ENCODE data around the gene INHA.

Gene INHA

DNA sequence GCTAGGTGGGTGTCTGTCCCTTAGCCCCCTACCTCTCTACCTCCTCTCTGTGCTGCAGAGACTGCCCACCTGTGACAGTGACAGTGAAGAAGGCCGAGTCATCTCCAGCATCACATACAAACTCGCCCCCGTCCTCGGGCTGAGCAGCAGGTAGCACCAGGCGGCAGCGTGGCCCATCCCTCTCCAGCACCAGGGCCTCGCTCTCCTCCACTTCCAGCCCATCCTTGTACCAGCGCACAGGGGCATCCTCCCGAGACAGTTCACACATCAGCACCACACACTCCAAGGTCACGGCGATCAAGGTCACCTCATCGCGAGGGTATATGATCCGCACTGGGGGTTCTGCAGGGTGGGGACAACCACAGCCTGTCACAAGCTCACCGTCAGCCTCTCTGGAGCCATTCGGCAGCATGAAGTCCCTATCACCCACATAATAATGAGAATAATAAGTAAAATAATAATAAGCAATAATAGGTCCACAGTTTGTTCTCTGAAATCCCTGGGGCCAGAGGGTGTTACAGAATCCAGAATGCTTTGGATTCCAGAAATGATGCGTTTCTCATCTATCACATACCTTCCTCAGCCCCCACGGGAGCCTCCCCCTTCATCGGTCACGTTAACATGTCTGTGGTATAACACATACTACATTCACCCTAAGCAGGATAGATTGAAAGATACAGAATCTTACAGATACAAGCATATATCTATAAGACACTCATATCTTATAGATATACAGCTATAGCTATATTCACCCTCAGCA, 12.8 kb upstream of the INHA start:
- no peak for DNase-seq

DNA sequence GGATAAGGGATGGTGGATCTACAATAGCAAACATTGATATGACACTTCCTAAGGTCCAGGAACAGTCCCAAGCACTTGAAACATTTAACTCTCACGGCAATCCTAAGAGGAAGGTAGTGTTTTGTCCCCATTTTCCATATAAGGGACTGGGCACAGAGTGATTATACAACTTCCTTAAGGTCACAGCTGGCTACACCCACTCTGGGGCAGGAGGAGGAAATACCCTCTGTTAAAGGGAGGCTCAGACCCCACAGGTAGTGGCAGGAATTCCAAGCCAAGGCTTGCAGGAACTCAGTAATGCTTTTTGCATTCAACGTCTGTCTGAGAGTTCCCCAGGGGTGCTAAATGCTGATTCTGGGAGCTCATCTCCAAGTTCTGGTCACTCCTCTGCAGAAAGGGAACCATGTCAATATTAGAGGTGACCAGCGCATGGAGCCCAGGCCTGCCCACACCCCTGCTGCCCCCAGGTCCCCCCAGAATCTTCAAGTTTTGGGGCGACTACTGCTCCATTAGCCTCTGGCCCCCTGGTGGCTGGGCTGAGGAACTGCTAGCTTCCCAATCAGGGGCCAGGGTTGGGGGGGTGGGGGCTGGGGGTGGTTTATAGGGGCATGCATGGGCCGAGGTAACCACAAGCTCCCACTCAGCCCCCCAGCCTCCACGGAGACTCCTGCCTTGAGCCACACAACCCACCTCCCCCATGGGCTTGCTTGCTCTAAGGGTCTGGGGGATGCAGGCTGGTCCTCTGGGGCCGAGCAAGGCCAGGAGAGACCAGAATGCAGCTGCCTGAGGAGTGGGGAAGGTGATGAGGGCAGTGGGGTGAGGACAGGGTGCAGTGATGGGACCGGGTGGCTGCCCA, 11.8 kb upstream of the INHA start:
- peak; percentile 23 for DNase-seq

DNA sequence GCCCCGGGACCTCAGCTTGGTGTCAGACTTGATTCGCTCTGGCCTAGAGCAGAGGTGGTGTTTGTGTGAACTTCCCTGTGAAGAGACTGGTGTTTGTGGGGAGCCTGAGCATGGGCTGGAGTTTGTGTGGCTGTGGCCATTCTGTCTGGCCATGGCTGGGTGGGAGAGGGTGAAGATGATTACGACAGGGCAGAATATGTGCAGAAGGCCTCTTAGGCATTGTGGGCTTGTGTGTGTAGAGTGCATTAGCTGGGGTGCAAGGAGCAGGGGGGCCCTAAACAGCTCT, 11.3 kb upstream of the INHA start:
- DNase-seq: no peak

DNA sequence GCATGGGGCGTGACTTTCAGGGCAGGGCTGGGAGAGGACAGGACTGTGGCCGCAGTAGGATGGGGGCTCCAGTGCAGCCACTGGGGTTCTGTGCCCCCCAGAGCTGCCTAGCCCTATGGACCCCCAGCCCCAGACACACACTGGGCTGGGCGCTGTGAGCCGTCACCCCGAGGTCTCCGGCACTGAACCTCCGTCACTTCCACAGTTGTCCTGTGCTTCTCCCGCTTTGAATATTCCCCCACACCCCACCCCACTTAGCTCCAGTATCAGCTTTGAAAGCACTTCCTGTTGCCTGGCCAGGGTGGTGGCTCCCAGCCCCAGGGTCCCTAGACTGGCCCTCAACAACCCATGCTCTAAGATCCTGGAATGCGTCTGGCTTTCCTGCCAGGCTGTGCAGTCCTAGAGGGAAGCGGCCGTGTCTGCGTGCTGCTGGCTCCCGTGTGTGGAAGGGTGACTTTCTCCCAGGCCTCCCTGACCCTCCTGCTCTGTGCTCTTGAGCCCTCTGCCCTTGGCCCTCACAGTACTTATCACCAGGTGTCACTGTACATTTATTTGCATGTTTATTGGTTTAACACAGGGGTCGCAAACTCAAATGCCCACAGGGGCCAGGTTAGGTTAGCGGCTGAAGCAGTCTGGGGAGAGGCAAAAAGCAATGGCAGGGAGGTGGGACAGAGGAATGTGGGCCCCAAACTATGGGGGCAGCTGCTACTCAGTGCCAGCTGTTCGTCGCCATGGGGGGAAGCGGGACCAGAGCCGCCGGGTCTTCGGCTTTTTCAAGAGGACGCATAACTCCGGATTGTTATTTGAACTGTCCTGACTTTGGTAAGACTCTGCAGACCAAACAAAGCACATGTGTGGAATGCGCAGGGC, 10.7 kb upstream of the INHA start:
- no peak for DNase-seq

DNA sequence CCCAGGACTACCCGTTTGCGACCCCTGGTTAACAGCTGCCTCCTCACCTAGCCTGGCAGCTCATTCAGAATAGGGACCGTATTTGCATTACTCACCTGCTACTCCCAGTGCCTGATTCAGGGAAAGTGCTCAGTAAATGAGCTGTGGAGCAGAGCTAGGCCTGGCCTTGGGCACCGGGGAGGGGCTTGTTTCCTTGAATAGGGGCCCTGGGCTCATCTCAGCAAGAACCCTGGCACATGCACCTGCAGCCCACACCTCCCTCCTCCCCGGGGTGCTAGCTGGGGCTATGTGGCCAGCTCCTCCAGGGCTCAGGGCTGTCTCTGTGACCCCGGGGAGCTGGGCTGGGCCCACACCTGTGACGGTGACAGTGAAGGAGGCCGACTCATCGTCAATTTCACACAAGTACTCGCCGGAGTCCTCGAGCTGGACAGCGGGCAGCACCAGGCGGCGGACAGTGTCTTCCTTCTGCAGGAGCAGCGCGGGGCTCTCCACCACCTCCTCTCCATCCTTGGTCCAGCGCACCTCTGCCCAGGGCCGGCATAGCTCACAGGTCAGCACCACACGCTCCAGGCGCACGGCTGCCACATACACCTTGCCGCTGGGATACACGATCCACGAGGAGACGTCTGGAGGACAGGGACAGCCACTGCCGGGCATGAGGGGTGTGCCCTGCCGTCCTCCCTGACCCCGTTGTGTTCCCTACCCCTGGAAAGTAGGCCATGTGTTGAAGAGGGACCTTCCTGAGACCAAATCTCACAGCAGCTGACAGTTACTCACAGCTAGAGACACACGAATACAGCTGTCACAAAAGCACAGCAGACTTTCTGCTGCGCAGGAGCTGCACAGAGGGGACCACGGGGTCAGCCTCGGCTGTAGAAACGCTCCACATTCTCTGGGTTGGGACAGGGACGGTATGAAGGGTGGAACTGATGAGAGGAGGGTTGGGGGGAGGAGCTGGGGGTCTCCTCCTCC, 9.8 kb upstream of the INHA start:
- DNase-seq: no peak

DNA sequence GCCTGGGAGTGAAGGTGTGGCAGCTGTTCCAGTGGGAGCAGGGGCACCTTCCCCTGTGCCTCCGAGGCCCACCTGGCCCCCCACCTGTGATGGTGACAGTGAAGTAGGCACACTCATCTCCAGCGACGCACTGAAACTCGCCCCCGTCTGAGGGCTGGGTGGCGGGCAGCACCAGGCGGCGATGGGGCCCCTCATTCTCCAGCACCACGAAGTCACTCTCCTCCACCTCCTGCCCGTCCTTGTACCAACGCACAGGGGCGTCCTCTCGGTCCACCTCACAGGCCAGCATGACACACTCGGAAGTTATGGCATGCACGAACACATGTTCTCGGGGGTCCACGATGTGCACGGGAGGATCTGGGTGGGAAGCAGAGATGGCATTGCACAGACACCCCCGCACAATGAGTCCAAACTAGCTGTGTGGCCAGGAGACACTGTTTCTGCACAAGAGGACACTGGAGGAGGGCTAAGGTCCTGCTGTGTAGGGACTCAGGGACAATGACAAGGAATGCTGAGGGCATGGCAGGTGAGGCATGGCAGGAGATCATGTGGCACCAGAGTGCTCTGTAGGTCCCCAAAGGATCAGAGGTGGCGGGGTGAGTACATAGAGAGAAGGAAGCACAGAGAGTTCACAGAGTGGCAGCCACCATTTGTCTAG, 8.7 kb upstream of the INHA start:
- DNase-seq: no peak

DNA sequence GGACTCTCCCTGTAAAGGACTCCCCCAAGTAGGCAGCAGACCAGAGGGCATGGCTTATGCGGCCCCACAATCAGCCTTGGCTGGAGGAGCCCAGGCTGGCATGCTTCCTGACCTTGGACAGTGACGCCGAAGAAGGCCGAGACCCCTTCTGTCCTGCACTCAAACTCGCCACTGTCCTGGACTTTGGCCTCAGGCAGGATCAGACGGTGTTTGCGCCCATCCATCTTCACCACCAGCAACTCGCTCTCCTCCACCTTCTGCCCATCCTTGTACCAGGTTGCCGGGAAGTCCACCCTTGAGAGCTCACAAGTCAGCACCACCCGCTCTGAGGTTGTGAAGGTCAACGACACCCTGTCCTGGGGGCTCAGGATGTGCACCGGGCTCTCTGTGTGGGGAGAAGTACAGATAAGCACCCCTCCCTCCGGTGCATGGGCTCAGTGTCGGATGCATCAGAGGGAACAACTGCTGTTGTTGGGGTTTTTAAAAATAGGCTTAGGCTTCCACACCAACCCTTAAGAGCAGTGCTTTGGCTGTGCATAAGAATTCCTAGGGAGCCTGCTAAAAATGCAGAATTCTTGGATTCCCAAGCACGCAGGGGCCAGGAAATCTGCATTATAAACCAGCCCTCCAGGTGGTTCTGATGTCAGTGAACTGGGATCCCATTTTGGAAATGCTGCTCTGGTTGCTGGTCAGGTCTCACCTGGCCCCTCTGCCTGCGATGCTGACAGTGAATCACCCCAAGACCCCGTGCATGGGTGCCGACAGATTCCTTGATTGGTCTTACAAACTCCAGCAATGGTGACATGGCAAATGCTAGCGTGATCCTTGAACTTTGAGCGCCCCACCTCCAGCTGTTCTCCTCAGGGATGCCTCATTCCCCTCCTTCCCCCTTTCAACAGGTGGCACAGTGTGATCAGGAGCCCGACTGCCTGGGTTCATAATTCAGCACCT, 6.7 kb upstream of the INHA start:
- DNase-seq: no peak

DNA sequence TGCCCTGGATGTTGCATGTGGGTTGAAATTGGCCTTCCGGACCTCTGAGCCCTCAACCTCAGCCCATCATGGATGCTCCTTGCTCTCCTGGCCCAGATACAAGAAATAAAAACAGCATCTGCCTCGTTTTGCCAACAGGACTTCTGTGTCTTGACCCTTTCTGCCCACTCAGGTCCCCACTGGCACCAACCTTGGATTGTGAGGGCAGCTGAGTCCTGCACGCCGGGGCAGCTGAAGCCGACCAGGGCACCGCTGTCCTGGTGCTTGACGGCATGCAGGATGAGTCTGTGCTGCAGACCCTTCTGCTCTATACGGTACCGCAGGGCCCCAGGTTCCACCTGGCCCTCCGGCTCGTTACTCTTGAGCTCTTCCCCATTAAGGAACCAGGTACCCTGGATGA, 5.5 kb upstream of the INHA start:
- no peak for DNase-seq

DNA sequence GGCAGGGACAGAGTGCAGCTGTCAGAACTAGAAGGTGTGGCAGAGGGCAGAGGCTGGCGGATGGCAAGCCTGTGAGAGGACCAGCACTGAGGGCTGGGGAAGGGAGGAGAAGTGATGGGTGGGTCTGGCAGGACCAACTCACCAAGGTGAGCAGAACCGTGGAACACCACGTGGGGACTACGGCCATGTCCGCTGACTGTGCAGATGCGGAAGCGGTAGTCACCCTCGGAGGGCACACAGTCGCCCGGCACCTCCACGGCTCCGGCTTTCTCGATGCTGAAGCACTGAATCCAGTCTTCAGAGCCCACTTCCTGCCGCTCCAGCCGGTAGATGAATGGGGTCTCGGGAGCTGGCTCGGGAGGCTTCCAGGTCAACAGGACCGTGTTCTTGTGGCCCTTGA, 5.0 kb upstream of the INHA start:
- no peak for DNase-seq

DNA sequence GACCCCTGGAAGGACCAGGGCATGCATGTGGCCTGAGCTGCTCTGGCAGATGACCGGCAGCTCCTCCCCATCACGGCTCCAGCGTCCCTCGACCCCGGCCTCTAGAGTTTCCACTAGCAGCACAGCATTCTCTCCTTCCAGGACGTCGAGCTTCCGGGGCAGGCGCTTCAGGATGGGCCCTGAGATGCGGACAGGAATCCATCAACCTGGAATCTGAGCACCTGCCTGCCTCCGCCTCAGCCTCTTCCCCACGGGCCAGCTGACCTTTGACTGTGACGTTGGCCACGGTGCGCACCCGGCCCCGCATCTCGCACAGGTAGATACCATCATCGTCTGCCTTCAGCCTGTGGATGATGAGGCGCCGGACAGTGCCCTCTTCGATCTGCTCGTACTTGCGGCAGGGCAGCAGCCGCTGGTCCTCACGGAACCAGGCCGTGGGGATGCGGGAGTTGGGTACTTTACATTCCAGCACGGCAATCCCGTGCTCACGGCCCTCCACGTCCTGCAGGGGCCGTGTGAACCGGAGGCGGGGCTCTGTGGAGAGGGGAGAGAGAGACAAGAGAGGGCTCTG, 4.2 kb upstream of the INHA start:
- no peak for DNase-seq

DNA sequence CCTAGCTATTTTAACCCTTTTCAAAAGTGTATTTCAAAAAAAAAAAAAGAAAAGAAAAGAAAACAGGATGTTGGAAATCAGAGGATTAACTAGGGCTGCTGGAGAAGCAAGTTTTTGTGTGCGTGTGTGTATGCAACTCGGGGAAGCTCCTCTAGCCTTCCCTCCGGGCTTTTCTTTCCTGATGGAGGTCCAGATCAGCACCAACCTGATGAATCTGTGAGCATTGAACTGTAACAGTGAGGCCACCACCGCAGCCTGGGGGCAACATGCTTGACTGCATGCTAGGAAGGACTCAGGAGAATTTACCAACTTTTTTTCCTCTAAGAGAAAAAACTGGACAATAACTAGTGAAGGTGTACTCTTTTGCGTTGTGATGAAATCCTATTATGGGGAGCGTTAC, 3.1 kb upstream of the INHA start:
- DNase-seq: no peak

DNA sequence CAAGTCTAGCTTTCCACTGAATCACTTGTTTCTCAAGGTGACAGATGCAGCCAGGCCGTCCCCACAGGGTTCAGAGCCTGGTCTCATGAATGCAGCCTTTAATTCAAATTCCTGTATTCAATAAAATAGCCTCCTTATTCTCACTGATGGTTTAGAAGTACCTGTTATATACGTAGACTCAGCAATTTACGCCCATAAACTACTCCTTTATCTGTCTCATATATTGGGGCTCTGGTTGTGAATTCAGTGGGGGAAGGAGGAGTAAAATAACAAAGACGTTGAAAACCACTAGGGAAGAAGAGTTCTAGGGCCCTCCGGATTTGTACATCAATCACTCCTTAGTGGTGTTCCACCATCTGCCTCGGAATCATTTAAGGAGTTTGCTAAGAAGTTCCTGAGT, 2.5 kb upstream of the INHA start:
- DNase-seq: no peak

DNA sequence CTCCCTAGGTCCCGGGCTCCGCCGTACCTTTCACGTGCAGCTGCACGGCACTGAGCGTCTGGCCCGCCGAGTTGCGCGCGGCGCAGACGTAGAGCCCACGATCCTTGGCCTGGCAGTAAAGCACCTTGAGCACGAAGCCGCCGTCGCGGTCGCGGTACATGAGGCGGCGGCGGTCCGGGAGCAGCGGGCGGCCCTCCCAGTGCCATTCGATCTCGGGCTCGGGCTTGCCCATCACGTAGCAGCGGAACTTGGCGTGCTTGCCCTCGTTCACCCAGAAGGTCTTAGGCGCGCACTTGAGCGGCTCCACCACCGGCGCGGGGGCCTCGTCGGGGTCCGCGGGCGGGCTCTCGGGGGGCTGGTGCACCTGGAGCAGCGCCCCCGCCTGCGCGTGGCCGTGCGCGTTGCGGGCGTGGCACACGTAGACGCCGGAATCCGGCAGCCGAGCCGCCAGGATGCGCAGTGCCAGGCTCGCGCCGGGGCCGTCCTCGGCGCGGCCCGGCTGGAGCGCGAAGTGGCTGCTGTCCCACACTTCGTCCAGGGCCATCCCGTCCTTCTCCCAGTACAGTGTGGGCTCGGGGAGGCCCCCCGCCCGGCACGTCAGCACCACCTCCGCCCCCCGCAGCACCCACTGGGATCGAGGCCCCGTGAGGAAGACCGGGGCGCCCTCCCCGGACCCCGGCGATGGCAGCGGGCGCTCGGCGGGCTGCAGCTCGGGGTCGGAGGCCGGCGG, 1.8 kb upstream of the INHA start:
- DNase-seq: no peak

DNA sequence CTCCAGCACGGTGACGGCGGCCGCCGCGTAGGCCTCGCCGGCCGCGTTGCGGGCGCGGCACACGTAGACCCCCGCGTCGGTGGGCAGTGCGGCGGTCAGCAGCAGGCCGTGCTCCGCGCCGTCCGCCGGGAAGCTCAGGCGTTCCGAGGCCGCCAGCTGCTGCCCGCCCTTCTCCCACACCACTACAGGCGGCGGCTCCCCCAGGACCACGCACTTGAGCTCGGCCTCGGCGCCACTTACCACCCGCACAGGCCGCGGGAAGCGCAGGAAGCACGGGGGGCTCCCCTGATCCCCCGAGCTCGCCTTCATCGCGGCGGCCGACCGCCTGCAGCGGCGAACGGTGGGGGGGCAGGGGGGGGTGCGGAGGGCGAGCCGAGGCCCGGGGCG, 1.2 kb upstream of the INHA start:
- no peak for DNase-seq

DNA sequence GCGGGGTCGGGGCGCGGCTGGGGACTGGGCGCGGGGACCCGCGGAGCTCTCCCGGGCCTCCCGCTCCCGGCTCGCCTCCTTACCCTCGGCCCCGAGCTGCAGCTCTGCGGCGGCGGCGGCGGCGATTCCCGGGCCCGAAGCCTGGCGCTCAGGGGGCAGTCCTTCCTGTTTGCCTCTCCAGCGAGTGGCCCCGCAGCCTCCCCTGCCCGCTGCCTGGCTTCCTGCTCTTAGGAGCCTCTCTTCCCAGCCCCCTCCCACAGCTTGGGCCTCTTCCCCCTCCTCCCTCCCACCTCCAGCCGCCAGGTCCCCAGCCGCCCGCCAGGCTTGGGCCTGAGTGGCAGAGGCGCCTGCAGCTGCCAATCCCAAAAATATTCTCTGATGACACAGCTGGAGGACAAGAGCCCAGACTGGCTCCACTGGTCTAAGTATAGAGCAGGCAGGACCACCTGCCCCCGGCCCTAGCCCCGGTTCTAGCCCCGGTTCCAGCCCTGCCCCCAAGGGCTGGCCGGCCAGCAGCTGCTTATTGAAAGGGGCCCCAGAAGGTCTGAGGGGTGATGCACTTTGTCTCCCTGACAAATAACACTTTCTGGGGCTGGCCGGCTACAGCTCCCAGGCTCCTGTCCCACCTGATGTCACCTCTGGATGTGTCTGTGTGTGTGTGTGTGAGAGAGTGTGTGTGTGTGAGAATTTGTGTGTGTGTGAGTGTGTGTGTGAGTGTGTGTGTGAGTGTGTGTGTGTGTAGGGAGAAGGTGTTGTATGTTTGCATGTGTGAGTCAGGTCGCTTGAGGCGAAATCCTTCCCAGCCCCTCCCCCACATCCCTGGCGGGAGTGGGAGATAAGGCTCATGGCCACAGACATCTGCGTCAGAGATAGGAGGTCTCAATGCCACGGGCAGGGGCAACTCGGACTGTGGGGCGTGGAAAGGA, 536 bp upstream of the INHA start, which contains the start of gene OBSL1:
Gene OBSL1 (minus strand): TSS at position 229 of the 926 bp plus-strand sequence. CDS start 307 bp downstream, outside the sequence.
- no peak for DNase-seq

DNA sequence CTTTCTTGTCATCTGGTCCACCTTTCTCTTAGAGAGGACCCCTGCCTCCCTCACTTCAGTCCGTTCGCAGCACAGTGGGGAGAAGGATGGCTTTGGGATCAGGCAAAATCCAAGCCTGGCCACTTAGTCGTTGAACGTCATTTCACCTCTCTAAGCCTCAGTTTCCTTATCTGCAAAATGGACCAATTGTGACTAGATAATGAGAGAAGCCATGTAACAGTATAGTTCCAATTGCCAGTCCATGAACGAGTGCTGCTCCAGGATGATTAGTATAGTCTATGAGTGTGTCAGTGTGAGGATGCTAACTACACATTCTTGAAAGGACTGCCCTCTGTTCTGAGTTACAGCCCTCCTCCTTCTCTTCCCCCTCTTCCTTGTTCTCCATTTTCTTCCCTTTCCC, 1.1 kb downstream of the INHA start:
- DNase-seq: no peak

DNA sequence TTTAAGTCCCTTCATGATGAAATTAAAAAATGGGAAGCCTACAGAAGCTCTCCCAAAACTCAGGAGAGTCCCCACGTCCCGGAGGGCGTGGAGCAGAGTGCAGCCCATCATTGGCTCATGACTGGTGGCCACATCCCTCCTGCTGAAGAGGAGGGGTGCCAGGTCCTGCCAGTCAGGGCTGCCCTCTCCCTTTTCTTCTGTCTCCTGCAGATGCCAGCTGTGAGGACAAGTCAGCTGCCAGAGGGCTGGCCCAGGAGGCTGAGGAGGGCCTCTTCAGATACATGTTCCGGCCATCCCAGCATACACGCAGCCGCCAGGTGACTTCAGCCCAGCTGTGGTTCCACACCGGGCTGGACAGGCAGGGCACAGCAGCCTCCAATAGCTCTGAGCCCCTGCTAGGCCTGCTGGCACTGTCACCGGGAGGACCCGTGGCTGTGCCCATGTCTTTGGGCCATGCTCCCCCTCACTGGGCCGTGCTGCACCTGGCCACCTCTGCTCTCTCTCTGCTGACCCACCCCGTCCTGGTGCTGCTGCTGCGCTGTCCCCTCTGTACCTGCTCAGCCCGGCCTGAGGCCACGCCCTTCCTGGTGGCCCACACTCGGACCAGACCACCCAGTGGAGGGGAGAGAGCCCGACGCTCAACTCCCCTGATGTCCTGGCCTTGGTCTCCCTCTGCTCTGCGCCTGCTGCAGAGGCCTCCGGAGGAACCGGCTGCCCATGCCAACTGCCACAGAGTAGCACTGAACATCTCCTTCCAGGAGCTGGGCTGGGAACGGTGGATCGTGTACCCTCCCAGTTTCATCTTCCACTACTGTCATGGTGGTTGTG, 2.6 kb downstream of the INHA start:
- no peak for DNase-seq

All from activated naive CD4-positive, alpha-beta T cell treated with Interleukin-2 at 50 U/mL for 16 hours (primary cell).